Thymus (tissue), 11 donors: ENCODE measurements around the gene SLC30A4. TPM values are rescaled to one million over a fixed set of nuclear protein-coding genes. Genes with fewer than 3 reads are reported as not detected.
A peak's percentile ranks its signal among the peaks of the same experiment; 100 is the strongest.

ENCODE experiments used
- DNase-seq, 9 donors: peaks; one replicate each; pipeline ENCODE4 v3.0.0-alpha.2; 2013; ENCODE audit warnings: low spot score in 9 of 9, low read depth in 6 of 9, missing footprints in 1 of 9
- H3K27ac ChIP-seq, 2 donors: one replicate each; pipeline ENCODE4 v1.5.1; 2013; ENCODE audit warnings: control low read depth in 1 of 2, low read depth in 1 of 2, low read length in 1 of 2, mild to moderate bottlenecking in 1 of 2, moderate library complexity in 1 of 2
- H3K27me3 ChIP-seq, 2 donors: one replicate each; pipeline ENCODE4 v1.5.1; 2013; ENCODE audit warnings: low read length in 1 of 2; ENCODE audit not compliant: control insufficient read depth in 2 of 2, insufficient read depth in 1 of 2
- H3K36me3 ChIP-seq, 2 donors: one replicate each; pipeline ENCODE4 v1.5.1; 2013; ENCODE audit warnings: low read length in 1 of 2, mild to moderate bottlenecking in 1 of 2, moderate library complexity in 1 of 2; ENCODE audit not compliant: control insufficient read depth in 2 of 2, insufficient read depth in 2 of 2
- H3K4me1 ChIP-seq, 2 donors: one replicate each; pipeline ENCODE4 v1.5.1; 2013; ENCODE audit warnings: low read length in 2 of 2; ENCODE audit not compliant: control insufficient read depth in 2 of 2, insufficient read depth in 2 of 2
- H3K4me3 ChIP-seq, 2 donors: one replicate each; pipeline ENCODE4 v1.5.1; 2013; ENCODE audit warnings: low read length in 2 of 2, control low read depth in 1 of 2, mild to moderate bottlenecking in 1 of 2
- H3K9me3 ChIP-seq, 2 donors: one replicate each; pipeline ENCODE4 v1.5.1; 2013; ENCODE audit warnings: low read length in 1 of 2, mild to moderate bottlenecking in 1 of 2; ENCODE audit not compliant: control insufficient read depth in 2 of 2, insufficient read depth in 1 of 2
- WGBS: extraction: QIAGEN DNeasy Blood & Tissue Kit; methylation state at CpG from one replicate; pipeline ENCODE4 v1.1.7; 2013; 5-methylcytosine and 5-hydroxymethylcytosine counted together
- polyA plus RNA-seq: library from polyadenylated mRNA; stranded (reverse); fragments of 200-250 nt; gene quantifications from one replicate; pipeline ENCODE4 v1.2.3, GENCODE V29; 2013
- total RNA-seq: library from RNA; stranded (reverse); fragments of 120-200 nt; gene quantifications from one replicate; pipeline ENCODE4 v1.2.4, GENCODE V29; 2013
- donor health status: healthy.

The SLC30A4 gene
- total and polyA plus RNA-seq, 2 donors = 1.2 to 2.9 TPM

- no peak overlapping the region for H3K27ac ChIP-seq
- H3K27me3 ChIP-seq = peaks cover 0 to 25% of the 10 kb centered on the region in 2 donors
- H3K36me3 ChIP-seq = no peaks in the 10 kb centered on the region
- no peak overlapping the region for H3K4me3 ChIP-seq
- DNase-seq = no peak
- no peaks in the 10 kb centered on the region for H3K4me1 ChIP-seq
- WGBS = 94% methylated on average over 4 of the region's 4 CpGs
- no peaks in the 10 kb centered on the region for H3K9me3 ChIP-seq
These were observed 54.3 kb downstream of the SLC30A4 start for GRCh38 chr15:45468294-45468693.

GRCh38 chr15:45458746-45459403, 63.7 kb downstream of the SLC30A4 start:
- no peaks in the 10 kb centered on the region for H3K27me3 ChIP-seq
- no peaks in the 10 kb centered on the region for H3K9me3 ChIP-seq
- peak overlapping the region; percentile 36 to 58 for H3K4me3 ChIP-seq
- no peak overlapping the region for H3K27ac ChIP-seq
- peaks cover 7 to 18% of the 10 kb centered on the region in 2 donors for H3K4me1 ChIP-seq
- no peaks in the 10 kb centered on the region for H3K36me3 ChIP-seq
- WGBS = 9% methylated on average over 12 of the region's 12 CpGs
- peak; percentile 50 to 91 (median 78) for DNase-seq

- DNase-seq = peak; percentile 58 to 96 (median 91)
- H3K27me3 ChIP-seq = no peaks in the 10 kb centered on the region
- H3K4me1 ChIP-seq = peaks cover 7 to 18% of the 10 kb centered on the region in 2 donors
- no peaks in the 10 kb centered on the region for H3K9me3 ChIP-seq
- WGBS = 2% methylated on average over 17 of the region's 17 CpGs
- peak overlapping the region; percentile 36 to 58 for H3K4me3 ChIP-seq
- peak overlapping the region; percentile 55 to 74 for H3K27ac ChIP-seq
- no peaks in the 10 kb centered on the region for H3K36me3 ChIP-seq
These were observed 64.7 kb downstream of the SLC30A4 start for GRCh38 chr15:45457641-45458539.

- Histone ChIP-seq H3K27ac (no peak overlapping the region), H3K4me3 (no peak overlapping the region), H3K9me3 (no peaks in the 10 kb centered on the region), H3K4me1 (peaks cover 7 to 18% of the 10 kb centered on the region in 2 donors), H3K36me3 (no peaks in the 10 kb centered on the region), H3K27me3 (no peaks in the 10 kb centered on the region)
- 32% methylated on average over 5 of the region's 5 CpGs for WGBS
- DNase-seq = no peak
These were observed 65.3 kb downstream of the SLC30A4 start for GRCh38 chr15:45457220-45457619.

DNA sequence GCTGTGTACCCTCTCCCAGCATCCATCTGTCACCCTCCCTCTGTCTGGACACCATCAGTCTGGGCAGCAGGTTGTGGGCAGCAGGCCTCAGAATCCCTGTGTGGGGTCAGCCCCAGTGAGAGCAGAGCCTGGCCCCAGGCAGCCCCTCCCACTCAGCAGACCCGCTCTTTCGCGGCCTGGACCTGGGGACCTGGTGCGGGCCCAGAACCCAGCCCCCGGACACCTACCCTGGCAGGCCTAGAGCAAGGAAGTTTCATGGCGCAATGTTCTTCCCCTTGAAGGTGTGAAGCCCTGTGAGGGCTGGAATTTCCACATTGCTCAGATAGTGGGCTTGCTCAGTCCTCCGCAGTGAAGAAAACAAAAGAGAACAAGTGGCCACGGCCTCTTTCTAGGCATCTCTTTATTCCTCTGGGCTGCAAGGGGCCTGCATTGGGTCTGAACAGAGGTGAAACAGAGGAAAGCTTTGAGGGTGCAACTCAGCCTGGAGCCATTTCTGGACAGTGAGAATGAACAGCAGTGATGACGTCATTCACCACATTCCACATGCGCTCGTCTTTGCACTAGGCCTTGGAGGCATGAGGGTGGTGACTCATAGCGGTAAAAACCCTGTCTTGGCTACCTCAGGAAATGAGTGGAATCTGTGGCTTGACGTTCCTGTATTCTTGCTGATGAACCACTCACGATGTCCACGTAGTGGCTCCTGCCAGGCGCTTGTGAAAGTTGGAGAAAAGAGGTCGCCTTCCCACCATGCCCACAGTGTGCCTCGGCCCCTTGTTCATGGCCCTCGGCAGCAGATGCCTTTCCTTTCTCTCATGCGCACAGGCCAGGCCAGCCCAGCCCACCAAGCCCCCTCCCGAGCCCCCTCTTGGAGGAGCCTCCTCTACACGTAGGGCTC, 66.1 kb downstream of the SLC30A4 start:
- Histone ChIP-seq H3K27ac (no peak overlapping the region), H3K4me3 (no peak overlapping the region), H3K36me3 (no peaks in the 10 kb centered on the region), H3K27me3 (no peaks in the 10 kb centered on the region), H3K9me3 (no peaks in the 10 kb centered on the region), H3K4me1 (peaks cover 7 to 18% of the 10 kb centered on the region in 2 donors)
- DNase-seq = peak in 1 of 9 donors; percentile 28
- 84% methylated on average over 22 of the region's 22 CpGs for WGBS

DNA sequence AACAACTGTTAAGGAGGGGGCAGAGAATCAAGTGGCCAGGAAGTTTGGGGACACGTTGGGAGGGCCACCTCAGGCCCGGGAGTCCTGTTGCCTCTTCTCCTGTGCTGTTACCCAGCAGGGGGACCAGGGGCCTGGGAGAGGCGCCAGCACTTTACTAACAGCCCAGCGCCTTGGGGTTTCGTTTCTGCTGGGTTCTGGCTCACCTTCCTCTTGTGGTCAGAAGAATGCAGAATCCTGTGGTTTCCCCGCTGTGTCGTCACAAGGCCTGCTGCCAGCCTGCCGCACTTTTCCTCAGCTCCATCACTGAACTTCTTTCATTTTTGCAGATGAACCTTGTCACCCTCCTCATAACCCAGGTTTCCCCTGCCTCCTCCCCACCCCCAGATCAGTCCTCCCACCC, 67.7 kb downstream of the SLC30A4 start:
- Histone ChIP-seq H3K27me3 (no peaks in the 10 kb centered on the region), H3K36me3 (no peaks in the 10 kb centered on the region), H3K27ac (peak overlapping the region in 1 of 2 donors; percentile 15), H3K4me3 (no peak overlapping the region), H3K9me3 (no peaks in the 10 kb centered on the region), H3K4me1 (peaks cover 7 to 18% of the 10 kb centered on the region in 2 donors)
- 1% methylated on average over 8 of the region's 8 CpGs for WGBS
- DNase-seq = peak in 6 of 9 donors; percentile 27 to 62 (median 32)

DNA sequence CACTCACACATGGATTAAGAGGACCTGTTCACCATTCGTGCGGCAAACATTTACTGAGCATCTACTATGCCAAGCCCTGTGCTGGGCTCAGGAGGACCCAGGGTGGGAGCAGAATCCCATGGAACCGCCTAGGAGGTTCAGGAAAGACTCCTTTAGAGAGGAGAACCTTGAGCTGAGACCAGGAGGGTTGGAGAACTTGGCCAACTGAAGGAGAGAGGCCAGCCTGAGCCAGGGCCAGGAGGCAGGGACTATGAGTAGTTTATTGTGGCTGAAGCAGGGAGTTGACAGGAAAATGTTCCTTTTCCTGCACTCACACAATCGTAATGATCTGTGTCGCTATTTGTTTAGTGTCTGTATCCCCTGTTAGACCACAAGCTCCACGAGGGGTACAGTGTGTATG, 71.3 kb downstream of the SLC30A4 start:
- 94% methylated on average over 6 of the region's 6 CpGs for WGBS
- no peak overlapping the region for H3K4me3 ChIP-seq
- H3K36me3 ChIP-seq = no peaks in the 10 kb centered on the region
- H3K27me3 ChIP-seq = no peaks in the 10 kb centered on the region
- H3K9me3 ChIP-seq = no peaks in the 10 kb centered on the region
- H3K27ac ChIP-seq = no peak overlapping the region
- DNase-seq = no peak
- H3K4me1 ChIP-seq = peaks cover 7 to 11% of the 10 kb centered on the region in 2 donors

DNA sequence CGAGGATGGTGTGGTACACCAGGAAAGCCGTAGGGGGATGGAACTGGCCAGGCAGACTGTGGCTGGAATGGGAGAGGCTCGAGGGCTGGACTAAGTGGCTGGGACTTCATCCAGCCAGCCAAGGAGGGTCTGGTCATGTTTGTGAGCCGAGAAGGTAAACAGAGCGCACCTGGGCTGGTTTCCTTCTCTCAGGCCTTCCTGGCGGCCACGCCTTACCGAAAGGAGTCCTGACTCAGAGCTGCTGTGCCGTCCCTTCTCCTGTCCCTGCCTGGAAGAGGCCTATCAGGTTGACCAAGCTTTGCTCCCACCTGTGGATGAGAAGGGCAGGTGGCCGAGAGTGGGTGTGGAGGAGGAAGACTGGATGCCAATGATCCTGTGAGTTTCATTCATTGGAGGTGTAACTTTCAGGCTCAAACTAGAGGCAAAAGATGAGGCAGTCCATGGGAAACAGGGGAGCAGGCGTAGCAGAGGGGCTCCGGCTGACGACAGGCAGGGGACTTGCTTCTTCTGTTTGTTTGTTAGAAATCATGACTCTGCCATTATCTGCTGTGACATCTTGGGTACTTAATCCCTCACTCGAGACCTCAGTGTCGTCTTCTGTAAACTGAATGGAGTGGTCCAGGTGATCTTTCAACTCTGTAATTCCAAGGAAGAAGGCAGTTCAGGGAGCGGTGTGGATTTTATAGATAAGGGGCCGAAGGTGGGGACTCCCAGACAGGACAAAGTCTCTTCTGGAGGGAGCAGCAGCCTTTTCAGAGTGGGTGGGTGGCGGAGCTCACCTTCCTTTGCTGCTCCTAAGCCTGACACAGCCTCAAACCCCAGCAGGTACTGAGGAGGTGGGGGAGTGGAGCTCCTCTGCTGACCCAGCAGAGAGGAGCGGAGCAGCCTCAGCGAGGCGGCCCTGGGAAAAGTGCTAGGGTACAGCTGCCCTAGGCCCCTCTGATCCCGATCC, 72.4 kb downstream of the SLC30A4 start:
- H3K36me3 ChIP-seq = no peaks in the 10 kb centered on the region
- WGBS = 94% methylated on average over 22 of the region's 22 CpGs
- no peaks in the 10 kb centered on the region for H3K9me3 ChIP-seq
- peaks cover 7 to 9% of the 10 kb centered on the region in 2 donors for H3K4me1 ChIP-seq
- no peak overlapping the region for H3K27ac ChIP-seq
- no peak overlapping the region for H3K4me3 ChIP-seq
- DNase-seq = no peak
- no peaks in the 10 kb centered on the region for H3K27me3 ChIP-seq
